ENCODE data around the gene BMAL1.
"Not testable (repeated sequence)": the region's sequence is repeated elsewhere in the genome, so short reads cannot be mapped to it uniquely, and the experiment has no call there.

The BMAL1 gene

DNA sequence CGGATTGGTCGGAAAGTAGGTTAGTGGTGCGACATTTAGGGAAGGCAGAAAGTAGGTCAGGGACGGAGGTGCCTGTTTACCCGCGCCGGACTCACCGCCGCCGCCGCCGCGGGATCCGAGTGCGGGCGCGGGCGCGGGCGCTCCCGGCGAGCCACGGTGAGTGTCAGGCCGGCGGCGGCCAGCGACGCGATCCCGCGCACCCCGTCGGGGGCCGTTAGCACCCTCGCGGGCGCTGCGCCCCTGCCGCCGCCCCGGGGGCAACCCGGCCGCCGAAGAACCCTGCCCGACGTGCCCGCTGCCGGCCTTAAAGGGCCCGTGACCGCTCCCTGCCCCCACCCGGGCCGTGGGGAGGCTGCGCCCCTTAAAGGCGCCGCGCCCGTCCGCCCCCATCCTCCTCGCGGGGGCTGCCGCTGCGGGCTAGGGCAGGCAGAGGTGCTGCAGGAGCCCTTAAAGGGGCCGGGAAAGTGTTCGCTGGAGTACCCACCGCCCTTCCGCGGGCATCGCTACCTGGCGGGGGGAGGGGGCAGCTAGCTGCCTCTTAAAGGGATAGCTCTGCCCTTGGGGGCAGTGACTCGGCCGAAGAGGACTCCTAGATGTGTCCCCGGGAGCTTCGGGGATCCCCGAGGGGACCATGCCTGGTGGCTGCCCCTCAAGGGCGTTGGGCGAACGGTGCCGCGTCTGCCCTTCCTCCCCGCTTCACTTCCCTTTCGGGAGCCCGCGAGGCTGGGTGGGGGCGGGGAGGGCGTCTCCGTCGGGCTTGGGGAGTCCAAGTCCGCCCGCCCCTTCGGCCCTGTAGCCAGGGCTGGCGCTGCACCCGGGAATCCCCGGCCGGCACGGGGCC is at the start of gene BMAL1:
BMAL1 (plus strand) TSS at position 23 of the 841 bp plus-strand sequence. CDS start 76,519 bp downstream, outside the sequence.
- DNase-seq = peak; percentile 8

GRCh38 chr11:13228572-13228971 is 49.0 kb upstream of the BMAL1 start:
- DNase-seq = peak; percentile 12

- no peak for DNase-seq
These were observed 48.5 kb upstream of the BMAL1 start for GRCh38 chr11:13229136-13229535.

- no peak for DNase-seq
These were observed 47.8 kb upstream of the BMAL1 start for GRCh38 chr11:13229711-13230318.

DNA sequence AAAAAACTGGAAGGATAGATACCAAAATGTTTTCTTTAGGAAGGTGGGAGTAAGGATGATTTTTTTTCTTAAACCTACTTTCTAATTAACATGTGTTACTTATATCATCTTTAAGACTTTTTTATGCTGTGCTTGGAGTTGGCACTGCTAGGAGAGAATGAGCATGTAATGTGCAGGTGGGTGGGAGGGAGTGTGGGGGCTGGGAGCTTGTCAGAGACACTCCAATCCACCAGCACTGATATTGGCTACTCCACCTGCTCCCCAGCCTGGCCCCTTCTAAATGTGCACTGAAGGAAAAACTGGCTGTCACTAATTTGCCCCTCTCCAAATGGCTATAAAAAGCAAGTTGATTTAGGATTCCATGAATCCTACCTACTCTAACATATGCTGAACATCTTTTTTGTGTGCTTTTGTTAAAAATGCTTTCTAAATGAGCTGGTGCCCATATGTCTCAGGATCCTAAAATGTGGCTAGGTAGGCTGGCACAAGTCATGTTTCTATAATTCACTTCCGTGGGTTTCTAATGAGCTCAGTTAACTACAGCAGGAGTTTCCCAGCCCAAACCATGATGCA is 44.3 kb upstream of the BMAL1 start:
- no peak for DNase-seq

GRCh38 chr11:13235895-13236294 is 41.7 kb upstream of the BMAL1 start:
- DNase-seq = no peak

GRCh38 chr11:13236626-13237025 is 41.0 kb upstream of the BMAL1 start:
- DNase-seq = no peak

- DNase-seq = no peak
These were observed 39.8 kb upstream of the BMAL1 start for GRCh38 chr11:13237761-13238160.

- peak; percentile 67 for DNase-seq
These were observed 38.6 kb upstream of the BMAL1 start for GRCh38 chr11:13238879-13239514.

DNA sequence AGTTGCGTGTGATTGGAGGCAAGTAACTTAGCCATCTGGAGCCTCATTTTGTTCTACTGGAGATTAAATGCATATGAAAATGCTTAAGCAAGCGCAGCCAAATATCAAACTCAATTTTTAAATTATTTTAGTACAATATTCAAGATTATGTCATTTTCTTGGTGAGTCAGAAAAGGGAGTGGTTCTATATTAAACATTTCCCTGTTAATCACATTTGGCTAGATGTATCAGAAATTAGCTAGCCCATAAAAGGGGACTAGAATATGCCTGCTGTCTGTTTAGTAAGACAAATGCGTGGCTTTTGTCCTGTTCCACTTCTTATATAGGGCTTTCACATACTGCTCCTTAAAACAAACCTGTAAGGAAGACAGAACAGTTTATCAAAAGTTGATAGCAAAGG is 35.0 kb upstream of the BMAL1 start:
- DNase-seq = no peak

DNA sequence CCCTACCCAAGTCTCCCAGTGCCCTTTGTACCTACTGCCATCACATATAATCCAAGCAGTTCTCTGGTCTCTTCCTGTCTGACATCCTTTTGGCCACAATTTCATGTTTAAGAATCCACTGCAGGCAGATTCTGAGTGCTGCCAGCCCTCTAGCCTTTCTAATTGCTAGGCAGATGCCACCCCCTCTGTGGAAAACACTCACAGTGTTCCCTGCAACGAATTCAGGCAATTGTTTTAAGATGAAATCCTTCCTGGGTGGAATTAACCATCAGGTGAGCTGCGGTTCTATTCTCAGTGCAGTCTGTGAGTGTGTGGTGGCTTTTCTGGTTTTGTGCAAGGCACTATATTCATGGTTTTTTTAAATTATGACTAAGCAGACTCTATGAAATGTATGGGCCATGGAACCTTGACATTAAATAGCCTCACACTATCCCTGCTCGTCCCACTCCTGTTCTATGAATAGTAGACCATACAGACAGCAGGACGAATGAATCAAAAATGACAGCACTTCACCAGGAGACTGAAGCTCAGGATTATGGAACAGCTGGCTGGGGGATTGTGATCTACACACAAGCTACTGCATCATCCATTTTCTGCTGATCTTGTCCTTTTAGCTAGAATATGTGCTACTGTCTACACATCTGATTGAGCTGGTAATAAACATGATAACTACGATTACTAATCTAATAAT is 29.8 kb upstream of the BMAL1 start:
- no peak for DNase-seq

DNA sequence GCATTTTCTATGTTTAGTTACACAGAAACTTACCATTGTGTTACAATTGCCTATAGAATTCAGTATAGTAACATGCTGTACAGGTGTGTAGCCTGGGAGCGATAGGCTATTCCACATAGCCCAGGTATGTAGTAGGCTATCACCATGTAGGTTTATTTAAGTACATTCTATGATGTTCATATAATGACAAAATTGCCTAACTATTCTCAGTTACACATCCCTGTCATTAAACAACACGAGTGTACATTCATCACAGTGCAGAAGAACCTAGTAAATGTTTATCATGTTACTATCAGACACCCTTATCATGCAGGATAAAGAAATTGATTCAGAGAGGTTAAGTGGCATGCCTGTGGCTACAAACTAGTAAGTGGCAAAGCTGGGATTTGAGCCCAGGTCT is 28.4 kb upstream of the BMAL1 start:
- no peak for DNase-seq

GRCh38 chr11:13249992-13250391 is 27.6 kb upstream of the BMAL1 start:
- DNase-seq = no peak

DNA sequence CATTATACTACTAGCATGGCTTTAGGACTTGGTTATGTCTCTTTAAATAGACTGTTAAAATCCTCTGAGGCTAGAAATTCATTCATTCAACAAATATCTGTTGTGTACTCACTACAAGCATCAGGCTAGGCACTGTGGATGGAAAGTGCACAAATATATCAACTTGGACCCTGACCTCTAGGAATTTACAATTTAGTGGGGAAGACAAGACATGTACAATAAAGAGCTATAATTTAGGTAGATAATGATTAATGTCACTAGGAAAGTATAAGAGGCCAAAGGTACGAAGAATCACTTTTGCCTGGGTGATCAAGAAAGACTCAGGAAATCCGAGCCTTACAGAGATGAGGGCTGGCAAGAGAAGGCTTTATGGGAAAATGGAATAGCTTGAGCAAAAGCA is 25.6 kb upstream of the BMAL1 start:
- DNase-seq = no peak

DNA sequence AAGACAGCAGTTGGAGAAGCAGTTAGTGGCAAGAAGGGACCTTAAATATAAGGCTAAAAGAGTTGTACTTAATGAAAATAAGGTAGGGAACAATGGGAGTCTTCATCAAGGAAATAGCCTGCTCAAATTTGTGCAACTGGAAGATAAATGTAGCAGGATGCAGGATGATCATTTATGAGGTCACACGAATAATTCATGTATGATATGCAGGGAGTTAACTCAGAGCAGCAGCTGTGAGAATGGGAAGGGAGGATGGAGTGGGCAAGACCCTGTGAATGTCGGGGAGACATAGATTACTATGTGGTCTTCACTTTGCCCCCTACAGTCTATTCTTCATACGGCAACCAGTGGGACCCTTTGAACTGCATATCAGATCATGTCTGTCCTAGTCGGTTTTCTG is 25.2 kb upstream of the BMAL1 start:
- DNase-seq = no peak

- DNase-seq = no peak
These were observed 21.4 kb upstream of the BMAL1 start for GRCh38 chr11:13256216-13256615.

GRCh38 chr11:13258061-13258460 is 19.5 kb upstream of the BMAL1 start:
- not testable (repeated sequence) for DNase-seq

GRCh38 chr11:13258855-13259254 is 18.7 kb upstream of the BMAL1 start:
- DNase-seq = no peak

DNA sequence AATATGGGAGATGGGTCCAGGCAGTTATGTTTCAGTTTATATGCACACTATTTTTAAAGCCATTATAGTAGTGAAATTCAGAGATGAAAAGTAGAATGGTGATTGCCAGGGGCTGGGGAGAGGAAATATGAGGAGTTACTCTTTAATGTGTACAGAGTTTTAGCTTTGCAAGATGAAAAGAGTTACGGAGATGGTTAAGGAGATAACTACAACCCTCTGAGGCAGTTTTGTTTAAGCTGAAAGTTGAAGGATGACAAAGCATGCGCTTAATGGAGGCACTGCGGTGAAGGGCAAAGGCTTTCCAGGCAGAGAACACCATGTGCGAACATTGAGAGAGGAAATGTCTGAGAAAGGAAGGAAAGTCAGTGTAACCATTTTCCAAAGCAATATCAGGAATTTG is 18.2 kb upstream of the BMAL1 start:
- DNase-seq = no peak

DNA sequence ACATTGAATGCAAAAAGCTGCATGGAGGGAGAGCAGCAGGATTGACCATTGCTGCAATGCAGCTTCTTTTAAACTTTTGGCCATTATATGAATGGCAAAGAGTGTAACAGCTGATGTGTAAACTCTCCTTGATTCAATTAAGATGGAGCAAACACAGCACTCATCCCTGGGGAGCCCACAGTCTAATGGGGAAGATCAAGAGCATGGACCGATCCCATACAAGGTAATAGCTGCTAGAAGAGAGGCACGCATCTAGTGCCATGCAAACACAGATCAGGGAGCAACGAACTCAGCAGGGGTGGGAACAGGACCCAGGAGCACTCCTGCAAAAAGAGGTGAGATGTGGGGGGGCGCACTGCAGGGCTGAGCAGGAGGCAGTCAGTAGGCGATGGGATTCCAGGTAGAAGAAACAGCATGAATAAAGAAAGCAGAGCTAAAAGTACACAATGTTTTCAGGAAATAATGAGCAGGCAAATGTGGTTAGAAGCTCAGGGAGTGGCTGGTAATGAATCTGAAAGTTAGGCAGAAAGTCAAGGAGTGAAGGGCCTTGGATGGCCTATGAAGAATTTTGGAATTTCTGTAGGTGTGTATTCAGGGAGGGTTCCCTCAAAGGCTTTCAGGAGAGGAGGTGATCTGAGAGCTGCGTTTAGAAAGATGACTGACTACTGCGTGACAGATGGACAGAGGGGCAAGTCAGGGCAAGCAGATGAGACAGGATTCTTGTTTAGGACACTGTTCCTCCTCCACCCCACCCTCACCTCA is 17.2 kb upstream of the BMAL1 start:
- no peak for DNase-seq

GRCh38 chr11:13260963-13261588 is 16.5 kb upstream of the BMAL1 start:
- no peak for DNase-seq

DNA sequence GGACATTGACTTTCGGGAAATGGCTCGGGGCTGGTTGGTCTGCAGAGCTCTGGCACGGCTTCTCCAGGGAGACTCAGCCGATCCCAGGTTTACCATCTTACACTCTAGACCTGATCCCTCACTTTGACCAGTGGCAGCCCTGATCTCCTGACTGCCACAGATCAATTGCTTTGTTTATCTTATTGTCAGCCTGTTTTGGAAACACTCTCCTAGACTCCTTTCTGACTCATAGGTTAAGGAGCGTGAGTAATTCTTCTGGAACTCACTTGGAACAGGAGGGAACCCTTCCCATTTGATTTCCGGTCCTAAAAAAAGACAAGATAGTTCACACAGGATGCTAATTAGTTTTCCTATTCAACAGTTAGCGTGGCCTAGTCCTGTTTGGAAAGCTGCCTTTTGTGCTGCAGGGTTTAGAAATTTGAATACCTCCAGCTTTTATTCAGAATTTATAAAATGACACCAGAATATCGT is 16.0 kb upstream of the BMAL1 start:
- DNase-seq = no peak
